ENCODE data around the gene PYGM.

PYGM gene

GRCh38 chr11:64769283-64769682, 9.5 kb upstream of the PYGM start:
- no peak for DNase-seq (ENCODE audit: low read depth in 1 of 2, low spot score in 1 of 2)
- Histone ChIP-seq H3K4me3 (replicated peaks; ENCODE audit: insufficient read depth, low read length) (no peak overlapping the region), H3K27ac (replicated peaks) (no peak overlapping the region), H3K27me3 (ENCODE audit: insufficient read depth, poor library complexity, severe bottlenecking) (no peaks in the 10 kb centered on the region)
- TF ChIP-seq POLR2AphosphoS5 (IDR thresholded peaks at IDR 0.05; ENCODE audit: low read depth) = peak; percentile 52; the same call in 1 of the 2 replicates
- no peak for TF ChIP-seq CTCF (IDR thresholded peaks at IDR 0.05; ENCODE audit: insufficient read depth, low read length)

GRCh38 chr11:64768300-64768694, 8.5 kb upstream of the PYGM start:
- no peak for TF ChIP-seq GABPA (IDR thresholded peaks at IDR 0.05; ENCODE audit: low read depth)
- TF ChIP-seq POLR2AphosphoS5 (IDR thresholded peaks at IDR 0.05; ENCODE audit: low read depth) = no peak
- TF ChIP-seq SPI1 (IDR thresholded peaks at IDR 0.05; ENCODE audit: borderline replicate concordance, low read depth) = no peak
- no peak for TF ChIP-seq CTCF (IDR thresholded peaks at IDR 0.05; ENCODE audit: insufficient read depth, low read length)
- no peak for TF ChIP-seq REST (IDR thresholded peaks at IDR 0.05; ENCODE audit: insufficient replicate concordance, low read depth)

GRCh38 chr11:64767344-64768299, 7.8 kb upstream of the PYGM start:
- Histone ChIP-seq H3K4me3 (replicated peaks; ENCODE audit: insufficient read depth, low read length) (no peak overlapping the region), H3K27me3 (ENCODE audit: insufficient read depth, poor library complexity, severe bottlenecking) (no peaks in the 10 kb centered on the region), H3K27ac (replicated peaks) (no peak overlapping the region; the same call in 1 of the 2 replicates)
- TF ChIP-seq CTCF (IDR thresholded peaks at IDR 0.05; ENCODE audit: insufficient read depth, low read length) (peak; percentile 70), SPI1 (IDR thresholded peaks at IDR 0.05; ENCODE audit: borderline replicate concordance, low read depth) (no peak; the same call in 1 of the 2 replicates), GABPA (IDR thresholded peaks at IDR 0.05; ENCODE audit: low read depth) (no peak), REST (IDR thresholded peaks at IDR 0.05; ENCODE audit: insufficient replicate concordance, low read depth) (no peak), POLR2AphosphoS5 (IDR thresholded peaks at IDR 0.05; ENCODE audit: low read depth) (peak; percentile 28)
- peak in 1 of 2 experiments; percentile 87 for DNase-seq (ENCODE audit: low read depth in 1 of 2, low spot score in 1 of 2)

More at GRCh38 chr11:64768300-64768694, 8.5 kb upstream of the PYGM start:
- DNase-seq (ENCODE audit: low read depth in 1 of 2, low spot score in 1 of 2) = no peak
- no peaks in the 10 kb centered on the region for H3K27me3 ChIP-seq (ENCODE audit: insufficient read depth, poor library complexity, severe bottlenecking)
- no peak overlapping the region for H3K4me3 ChIP-seq (replicated peaks; ENCODE audit: insufficient read depth, low read length)
- H3K27ac ChIP-seq (replicated peaks) = no peak overlapping the region

Data from HL-60 (cell line).